NCI-H187 (cell line): ENCODE results near the gene MAP3K5.
"Not testable (repeated sequence)": the region's sequence is repeated elsewhere in the genome, so short reads cannot be mapped to it uniquely, and the experiment has no call there.

Source experiments
- DNase-seq, 2 experiments: peaks; one replicate each; lab custom pipeline; 2025; lab: John Stamatoyannopoulos, UW

The MAP3K5 gene

GRCh38 chr6:136607932-136608772 is 184.1 kb downstream of the MAP3K5 start:
- peak; percentile 11 to 32 for DNase-seq

GRCh38 chr6:136607204-136607931 is 184.9 kb downstream of the MAP3K5 start:
- no peak for DNase-seq

- DNase-seq = no peak
Observed at GRCh38 chr6:136604928-136605510, 187.3 kb downstream of the MAP3K5 start.

- DNase-seq = no peak
Observed at GRCh38 chr6:136604328-136604825, 187.9 kb downstream of the MAP3K5 start.

- no peak for DNase-seq
Observed at GRCh38 chr6:136600818-136601217, 191.5 kb downstream of the MAP3K5 start.

GRCh38 chr6:136599329-136600011 is 192.8 kb downstream of the MAP3K5 start:
- DNase-seq = no peak

- no peak for DNase-seq
Observed at GRCh38 chr6:136598048-136598447, 194.2 kb downstream of the MAP3K5 start.

GRCh38 chr6:136594671-136595070 is 197.6 kb downstream of the MAP3K5 start:
- DNase-seq = no peak

- no peak for DNase-seq
Observed at GRCh38 chr6:136593748-136594490, 198.4 kb downstream of the MAP3K5 start.

GRCh38 chr6:136592930-136593673 is 199.2 kb downstream of the MAP3K5 start:
- no peak for DNase-seq

GRCh38 chr6:136591617-136592016 is 200.7 kb downstream of the MAP3K5 start:
- DNase-seq = no peak

- not testable (repeated sequence) for DNase-seq
Observed at GRCh38 chr6:136590846-136591245, 201.4 kb downstream of the MAP3K5 start.

GRCh38 chr6:136587527-136587926 is 204.8 kb downstream of the MAP3K5 start:
- no peak for DNase-seq

- DNase-seq = no peak
Observed at GRCh38 chr6:136586295-136586694, 206.0 kb downstream of the MAP3K5 start.

- not testable (repeated sequence) for DNase-seq
Observed at GRCh38 chr6:136585523-136585922, 206.8 kb downstream of the MAP3K5 start.

GRCh38 chr6:136584290-136584689 is 208.0 kb downstream of the MAP3K5 start:
- DNase-seq = not testable (repeated sequence)

- no peak for DNase-seq
Observed at GRCh38 chr6:136582711-136583471, 209.4 kb downstream of the MAP3K5 start.

- DNase-seq = no peak
Observed at GRCh38 chr6:136579800-136580199, 212.5 kb downstream of the MAP3K5 start.

GRCh38 chr6:136576821-136577220 is 215.5 kb downstream of the MAP3K5 start:
- DNase-seq = no peak

GRCh38 chr6:136571496-136571895 is 220.8 kb downstream of the MAP3K5 start:
- no peak for DNase-seq
